SK-N-SH treated with all-trans-retinoic acid at 6 μM for 48 hours (cell line): Measurements from ENCODE around the gene HYI.

Experiments used
- ATAC-seq: fragments of 200-7000 bp; cut with Tn5 transposase; 3 replicates; pipeline ENCODE4 v1.9.1; 2020; ENCODE audit warnings: mild to moderate bottlenecking, moderate library complexity
- ARNTL ChIP-seq: fragments of 450-650 bp; formaldehyde crosslinking; IDR thresholded peaks from 2 replicates; pipeline ENCODE4 v1.5.0; 2020; ENCODE audit warnings: low read depth, mild to moderate bottlenecking, moderate library complexity, borderline replicate concordance
- BACH2 ChIP-seq: fragments of 250-450 bp; sonication (Bioruptor Pico); IDR thresholded peaks from 2 replicates; pipeline ENCODE4 v1.9.0; 2021; ENCODE audit warnings: mild to moderate bottlenecking, borderline replicate concordance
- CREB5 ChIP-seq: fragments of 250-450 bp; sonication (Bioruptor Pico); IDR thresholded peaks from 2 replicates; pipeline ENCODE4 v1.5.1; 2020; ENCODE audit warnings: low read depth, mild to moderate bottlenecking, moderate library complexity
- CSRNP3 ChIP-seq: fragments of 250-450 bp; sonication (Bioruptor Pico); IDR thresholded peaks from 2 replicates; pipeline ENCODE4 v1.5.1; 2021; ENCODE audit warnings: mild to moderate bottlenecking, moderate library complexity
- ESRRG ChIP-seq: fragments of 250-450 bp; sonication (Bioruptor Pico); IDR thresholded peaks from 2 replicates; pipeline ENCODE4 v1.6.1; 2021; ENCODE audit warnings: mild to moderate bottlenecking
- GLIS3 ChIP-seq: fragments of 250-450 bp; sonication (Bioruptor Pico); IDR thresholded peaks from 2 replicates; pipeline ENCODE4 v1.5.0; 2020; ENCODE audit warnings: mild to moderate bottlenecking, moderate library complexity
- ISL1 ChIP-seq: fragments of 250-450 bp; sonication (Bioruptor Pico); IDR thresholded peaks from 2 replicates; pipeline ENCODE4 v2.1.2; 2022; ENCODE audit warnings: mild to moderate bottlenecking, moderate library complexity
- OSR1 ChIP-seq: fragments of 250-450 bp; sonication (Bioruptor Pico); IDR thresholded peaks from 2 replicates; pipeline ENCODE4 v1.8.0; 2022; ENCODE audit warnings: moderate library complexity, mild to moderate bottlenecking, inconsistent platforms
- PATZ1 ChIP-seq: fragments of 250-450 bp; sonication (Bioruptor Pico); IDR thresholded peaks from 2 replicates; pipeline ENCODE4 v1.8.0; 2020; ENCODE audit warnings: mild to moderate bottlenecking, moderate library complexity, borderline replicate concordance
- PPARA ChIP-seq: fragments of 250-450 bp; sonication (Bioruptor Pico); IDR thresholded peaks from 2 replicates; pipeline ENCODE4 v1.5.0; 2020; ENCODE audit warnings: mild to moderate bottlenecking, borderline replicate concordance
- RARB ChIP-seq: fragments of 250-450 bp; sonication (Bioruptor Pico); IDR thresholded peaks from 2 replicates; pipeline ENCODE4 v1.8.0; 2021; ENCODE audit warnings: mild to moderate bottlenecking, moderate library complexity
- TCF4 ChIP-seq: fragments of 250-450 bp; sonication (Bioruptor Pico); IDR thresholded peaks from 2 replicates; pipeline ENCODE4 v1.8.0; 2021; ENCODE audit warnings: mild to moderate bottlenecking, moderate library complexity, borderline replicate concordance
- TOX ChIP-seq: fragments of 250-450 bp; sonication (Bioruptor Pico); IDR thresholded peaks from 2 replicates; pipeline ENCODE4 v1.8.0; 2021; ENCODE audit warnings: mild to moderate bottlenecking, moderate library complexity, borderline replicate concordance
- ZC3H10 ChIP-seq: fragments of 250-450 bp; sonication (Bioruptor Pico); IDR thresholded peaks from 2 replicates; pipeline ENCODE4 v1.5.1; 2021; ENCODE audit warnings: mild to moderate bottlenecking, moderate library complexity
- ZFP3 ChIP-seq: fragments of 250-450 bp; sonication (Bioruptor Pico); IDR thresholded peaks from 2 replicates; pipeline ENCODE4 v1.5.0; 2020; ENCODE audit warnings: mild to moderate bottlenecking, moderate library complexity
- ZFP30 ChIP-seq: fragments of 450-650 bp; formaldehyde crosslinking; IDR thresholded peaks from 2 replicates; pipeline ENCODE4 v1.5.0; 2022; ENCODE audit warnings: mild to moderate bottlenecking, moderate library complexity
- ZNF565 ChIP-seq: fragments of 450-650 bp; formaldehyde crosslinking; conservative IDR thresholded peaks from 2 replicates; pipeline ENCODE4 v1.5.0; 2020; ENCODE audit warnings: low read depth, mild to moderate bottlenecking, moderate library complexity
- ZNF70 ChIP-seq: fragments of 450-650 bp; formaldehyde crosslinking; IDR thresholded peaks from 2 replicates; pipeline ENCODE4 v1.5.0; 2020; ENCODE audit warnings: mild to moderate bottlenecking, moderate library complexity
- ZNF8 ChIP-seq: fragments of 450-650 bp; formaldehyde crosslinking; IDR thresholded peaks from 2 replicates; pipeline ENCODE4 v1.5.0; 2020; ENCODE audit warnings: mild to moderate bottlenecking, moderate library complexity
- TF ChIP-seq, protein P1 (sequence below): fragments of 250-450 bp; sonication (Bioruptor Pico); IDR thresholded peaks from 2 replicates; pipeline ENCODE4 v1.8.0; 2021; ENCODE audit warnings: low read depth, mild to moderate bottlenecking, moderate library complexity, borderline replicate concordance
- TF ChIP-seq, protein P2 (sequence below): fragments of 250-450 bp; sonication (Bioruptor Pico); IDR thresholded peaks from 2 replicates; pipeline ENCODE4 v1.5.0; 2020; ENCODE audit warnings: mild to moderate bottlenecking, moderate library complexity

HYI gene

DNA sequence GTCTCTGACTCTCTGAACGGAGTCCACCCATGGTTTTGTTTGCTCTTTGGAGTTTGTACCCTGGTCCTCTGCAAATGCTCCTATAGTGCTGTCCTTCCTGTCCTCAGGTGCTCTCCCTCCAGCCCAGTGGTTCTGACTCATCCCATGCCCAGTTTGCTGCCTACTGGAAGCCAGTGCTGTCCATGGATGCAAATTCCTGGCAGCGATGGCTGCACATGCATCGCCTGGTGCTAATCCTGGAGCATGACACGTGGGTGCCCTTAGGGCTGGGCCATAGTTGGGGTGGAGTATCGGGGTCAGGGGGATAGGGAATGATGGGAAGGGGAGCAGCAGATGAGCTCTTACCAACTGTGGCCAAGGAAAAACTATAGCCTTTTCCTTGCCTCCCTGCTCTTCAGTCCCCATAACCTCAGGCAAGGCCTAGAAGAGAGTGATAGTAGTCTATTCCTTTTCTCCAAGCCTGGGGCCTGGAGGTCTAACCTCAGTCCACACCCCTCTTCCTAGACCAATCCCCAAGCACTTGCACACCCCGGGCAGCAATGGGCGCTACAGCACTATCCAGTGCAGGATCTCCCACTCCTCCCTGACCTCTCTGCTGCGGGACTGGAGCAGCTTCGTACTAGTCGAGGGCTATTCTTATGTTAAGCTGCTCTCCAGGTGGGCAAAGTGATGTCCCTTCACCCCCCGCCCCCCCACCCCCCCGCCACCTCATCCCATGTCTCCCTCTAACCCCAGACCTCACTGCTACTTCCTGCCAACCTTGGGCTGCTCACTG lies 31.6 kb downstream of the HYI start:
- no peak for ATAC-seq

DNA sequence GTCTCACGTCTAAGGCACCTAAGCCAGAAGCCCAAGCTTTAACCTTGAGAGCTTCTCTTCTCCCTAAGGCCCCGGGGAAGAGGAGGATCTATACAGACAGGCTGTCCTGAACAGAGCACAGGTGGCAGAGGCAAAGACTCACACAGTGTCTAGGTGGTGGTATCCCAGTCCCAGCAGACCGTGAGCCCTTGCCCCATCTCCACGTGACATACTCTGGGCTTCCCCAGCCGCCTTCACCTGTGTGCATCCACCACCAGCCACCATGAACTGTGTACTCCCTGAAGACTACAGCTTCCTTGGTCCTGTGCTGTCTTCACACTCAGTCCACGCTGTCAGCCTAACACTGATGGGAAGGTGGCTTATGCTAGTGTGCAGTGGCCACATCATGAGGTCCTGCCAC lies 32.3 kb downstream of the HYI start:
- ATAC-seq = no peak
- TF ChIP-seq PATZ1 (CRISPR knock-in tag) (no peak), ZNF8 (CRISPR knock-in tag) (no peak), ZC3H10 (CRISPR knock-in tag) (no peak), TCF4 (CRISPR knock-in tag) (no peak), CSRNP3 (CRISPR knock-in tag) (no peak), ZFP30 (no peak), ISL1 (CRISPR knock-in tag) (no peak), ARNTL (no peak)
- TF ChIP-seq, protein P1, sequence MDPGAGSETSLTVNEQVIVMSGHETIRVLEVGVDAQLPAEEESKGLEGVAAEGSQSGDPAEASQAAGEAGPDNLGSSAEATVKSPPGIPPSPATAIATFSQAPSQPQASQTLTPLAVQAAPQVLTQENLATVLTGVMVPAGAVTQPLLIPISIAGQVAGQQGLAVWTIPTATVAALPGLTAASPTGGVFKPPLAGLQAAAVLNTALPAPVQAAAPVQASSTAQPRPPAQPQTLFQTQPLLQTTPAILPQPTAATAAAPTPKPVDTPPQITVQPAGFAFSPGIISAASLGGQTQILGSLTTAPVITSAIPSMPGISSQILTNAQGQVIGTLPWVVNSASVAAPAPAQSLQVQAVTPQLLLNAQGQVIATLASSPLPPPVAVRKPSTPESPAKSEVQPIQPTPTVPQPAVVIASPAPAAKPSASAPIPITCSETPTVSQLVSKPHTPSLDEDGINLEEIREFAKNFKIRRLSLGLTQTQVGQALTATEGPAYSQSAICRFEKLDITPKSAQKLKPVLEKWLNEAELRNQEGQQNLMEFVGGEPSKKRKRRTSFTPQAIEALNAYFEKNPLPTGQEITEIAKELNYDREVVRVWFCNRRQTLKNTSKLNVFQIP = no peak
- TF ChIP-seq, protein P2, sequence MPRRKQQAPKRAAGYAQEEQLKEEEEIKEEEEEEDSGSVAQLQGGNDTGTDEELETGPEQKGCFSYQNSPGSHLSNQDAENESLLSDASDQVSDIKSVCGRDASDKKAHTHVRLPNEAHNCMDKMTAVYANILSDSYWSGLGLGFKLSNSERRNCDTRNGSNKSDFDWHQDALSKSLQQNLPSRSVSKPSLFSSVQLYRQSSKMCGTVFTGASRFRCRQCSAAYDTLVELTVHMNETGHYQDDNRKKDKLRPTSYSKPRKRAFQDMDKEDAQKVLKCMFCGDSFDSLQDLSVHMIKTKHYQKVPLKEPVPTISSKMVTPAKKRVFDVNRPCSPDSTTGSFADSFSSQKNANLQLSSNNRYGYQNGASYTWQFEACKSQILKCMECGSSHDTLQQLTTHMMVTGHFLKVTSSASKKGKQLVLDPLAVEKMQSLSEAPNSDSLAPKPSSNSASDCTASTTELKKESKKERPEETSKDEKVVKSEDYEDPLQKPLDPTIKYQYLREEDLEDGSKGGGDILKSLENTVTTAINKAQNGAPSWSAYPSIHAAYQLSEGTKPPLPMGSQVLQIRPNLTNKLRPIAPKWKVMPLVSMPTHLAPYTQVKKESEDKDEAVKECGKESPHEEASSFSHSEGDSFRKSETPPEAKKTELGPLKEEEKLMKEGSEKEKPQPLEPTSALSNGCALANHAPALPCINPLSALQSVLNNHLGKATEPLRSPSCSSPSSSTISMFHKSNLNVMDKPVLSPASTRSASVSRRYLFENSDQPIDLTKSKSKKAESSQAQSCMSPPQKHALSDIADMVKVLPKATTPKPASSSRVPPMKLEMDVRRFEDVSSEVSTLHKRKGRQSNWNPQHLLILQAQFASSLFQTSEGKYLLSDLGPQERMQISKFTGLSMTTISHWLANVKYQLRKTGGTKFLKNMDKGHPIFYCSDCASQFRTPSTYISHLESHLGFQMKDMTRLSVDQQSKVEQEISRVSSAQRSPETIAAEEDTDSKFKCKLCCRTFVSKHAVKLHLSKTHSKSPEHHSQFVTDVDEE (CRISPR knock-in tag) = no peak

More for the DNA sequence above, 31.6 kb downstream of the HYI start:
- TF ChIP-seq PPARA (CRISPR knock-in tag) (no peak), ZNF565 (CRISPR knock-in tag) (no peak), CSRNP3 (CRISPR knock-in tag) (no peak), OSR1 (CRISPR knock-in tag) (no peak), ZFP3 (no peak), RARB (no peak), TOX (no peak), BACH2 (CRISPR knock-in tag) (no peak), ESRRG (CRISPR knock-in tag) (no peak), CREB5 (CRISPR knock-in tag) (no peak), ARNTL (no peak), GLIS3 (CRISPR knock-in tag) (no peak), ZNF70 (CRISPR knock-in tag) (no peak)
- TF ChIP-seq, protein P1 = no peak
- TF ChIP-seq, protein P2 (CRISPR knock-in tag) = no peak
